ENCODE measurements around the gene MSI2. TPM values are rescaled to one million over a fixed set of nuclear protein-coding genes. Genes with fewer than 3 reads are reported as not detected.

MSI2 gene
- total and polyA plus RNA-seq, 9 of the 15 experiments (the other 6 are each of a cell fraction or from before 2014, with no cell fraction given): 4.6 to 61.8 (median 42.4) TPM

DNA sequence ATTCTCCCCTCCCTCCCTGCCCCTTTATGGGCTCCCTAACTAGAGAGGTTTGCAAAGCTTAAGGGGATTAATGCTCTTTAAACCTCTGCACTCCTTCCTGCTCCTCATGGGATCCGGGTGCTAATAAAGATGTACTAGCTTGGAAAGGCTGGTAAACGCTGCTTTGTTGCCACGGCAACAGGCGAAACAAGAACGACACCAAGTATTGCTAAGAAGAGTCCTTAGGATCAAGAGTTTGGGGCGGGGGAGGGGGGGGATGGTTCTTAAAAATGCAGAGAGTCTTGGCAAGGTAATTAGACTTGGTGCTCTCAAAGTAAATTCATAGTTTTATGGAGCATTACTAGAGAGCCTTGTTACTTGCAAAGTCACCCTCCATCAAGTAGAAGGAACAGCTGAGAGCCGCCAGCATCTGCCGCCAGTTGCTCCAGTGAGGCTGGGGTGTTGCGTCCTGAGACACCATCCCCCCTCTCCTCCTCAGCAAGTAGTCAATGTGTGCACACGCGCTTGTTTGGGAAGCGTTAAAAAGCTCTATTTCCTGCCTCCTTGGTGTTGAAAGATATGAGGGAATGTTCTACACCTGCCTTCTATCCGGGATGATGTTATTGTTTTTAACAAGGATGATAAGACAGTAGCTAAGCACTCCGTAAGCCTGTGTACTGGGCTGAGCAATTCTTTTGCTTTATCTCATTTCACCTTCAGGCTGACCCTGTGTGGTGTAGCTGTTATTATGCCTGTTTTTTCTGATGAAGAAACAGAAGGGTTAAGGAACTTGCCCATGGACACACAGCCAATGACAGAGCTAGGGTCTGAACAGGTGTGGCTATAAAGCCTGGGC is 297.9 kb downstream of the MSI2 start:
- in situ Hi-C loops (cut with MboI): no loop called here
- Histone ChIP-seq H3K4me1 (replicated peaks in 1 of 2; ENCODE audit: control insufficient read depth in 2 of 2, insufficient read depth in 2 of 2, low read length in 2 of 2) (peaks cover 29% of the 10 kb centered on the region in 2 experiments; a peak in 4 of 5 replicates), H3K9ac (ENCODE audit: insufficient read depth in 1 of 2, low read depth in 2 of 2, low read length in 2 of 2) (peak overlapping the region; percentile 2 to 78; a peak in 1 of 4 replicates)
- TF ChIP-seq SMARCA4 (IDR thresholded peaks at IDR 0.05) (peak; percentile 29), RBM22 (IDR thresholded peaks at IDR 0.05; ENCODE audit: low read depth, low read length, poor library complexity, severe bottlenecking) (no peak), TFAP4 (CRISPR knock-in tag; IDR thresholded peaks at IDR 0.05; ENCODE audit: borderline replicate concordance) (peak; percentile 93), RBM25 (IDR thresholded peaks at IDR 0.05; ENCODE audit: low read depth, low read length, severe bottlenecking) (peak; percentile 91), FOXJ3 (CRISPR knock-in tag; IDR thresholded peaks at IDR 0.05) (peak; percentile 77; the same call in 1 of the 2 replicates), CXXC5 (CRISPR knock-in tag; IDR thresholded peaks at IDR 0.05) (peak; percentile 57; the same call in 1 of the 2 replicates), ETV5 (CRISPR knock-in tag; IDR thresholded peaks at IDR 0.05; ENCODE audit: low read depth) (0 out of 2 replicates have a peak, but pooled peaks have one; percentile 27), NFIC (IDR thresholded peaks at IDR 0.05) (peak; percentile 27; the same call in 1 of the 2 replicates), HNRNPUL1 (IDR thresholded peaks at IDR 0.05; ENCODE audit: low read length) (no peak), PTBP1 (IDR thresholded peaks at IDR 0.05; ENCODE audit: low read depth, low read length) (peak; percentile 58; the same call in 1 of the 2 replicates), ZNF830 (CRISPR knock-in tag; IDR thresholded peaks at IDR 0.05) (no peak), ARID1B (IDR thresholded peaks at IDR 0.05) (peak; percentile 61), TEAD4 (IDR thresholded peaks at IDR 0.05; ENCODE audit: low read length) (peak; percentile 51), TEAD4 (CRISPR knock-in tag; IDR thresholded peaks at IDR 0.05; ENCODE audit: borderline replicate concordance) (no peak), BMI1 (IDR thresholded peaks at IDR 0.05; ENCODE audit: low read length) (0 out of 2 replicates have a peak, but pooled peaks have one; percentile 55), NCOR1 (IDR thresholded peaks at IDR 0.05) (peak; percentile 64; the same call in 1 of the 2 replicates), MAFG (tag; conservative IDR thresholded peaks at IDR 0.05) (peak; percentile 21; the same call in 1 of the 2 replicates), NR2C1 (IDR thresholded peaks at IDR 0.05) (no peak), NR2C1 (tag; IDR thresholded peaks at IDR 0.05) (0 out of 2 replicates have a peak, but pooled peaks have one; percentile 27), CBFA2T3 (IDR thresholded peaks at IDR 0.05) (peak; percentile 88), TARDBP (IDR thresholded peaks at IDR 0.05) (no peak), BCOR (IDR thresholded peaks at IDR 0.05) (peak; percentile 86)
- TF ChIP-seq, protein P1, sequence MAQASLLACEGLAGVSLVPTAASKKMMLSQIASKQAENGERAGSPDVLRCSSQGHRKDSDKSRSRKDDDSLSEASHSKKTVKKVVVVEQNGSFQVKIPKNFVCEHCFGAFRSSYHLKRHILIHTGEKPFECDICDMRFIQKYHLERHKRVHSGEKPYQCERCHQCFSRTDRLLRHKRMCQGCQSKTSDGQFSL (CRISPR knock-in tag; IDR thresholded peaks at IDR 0.05): no peak
- TF ChIP-seq, protein P1 (tag; IDR thresholded peaks at IDR 0.05): no peak

More for the DNA sequence above, 297.9 kb downstream of the MSI2 start:
- intact Hi-C loops (cut with micrococcal nuclease): loop anchor here (2.0 to 5.0 kb wide), 2 partner anchors 95 to 118 kb away; no protein-coding TSS in a partner anchor
- peaks cover 9% of the 10 kb centered on the region for H4K20me1 ChIP-seq (replicated peaks; ENCODE audit: control insufficient read depth, insufficient read depth, low read length)
- no peak overlapping the region for H3K4me3 ChIP-seq
- H2AFZ ChIP-seq (ENCODE audit: low read depth, low read length): no peak overlapping the region
- BruUV-seq (replicated peaks): no TSS peak
- H3K36me3 ChIP-seq (ENCODE audit: control insufficient read depth, insufficient read depth, low read length): peaks cover 2% of the 10 kb centered on the region; the same call in 1 of the 3 replicates
- POLR2A ChIA-PET: interaction anchor here (0.6 to 2.2 kb wide), 5 partner anchors 11 to 303 kb away, joined by 3 to 4 read pairs (median 4); no protein-coding TSS in a partner anchor
- H3K79me2 ChIP-seq (ENCODE audit: control insufficient read depth, insufficient read depth, low read length): peaks cover 5% of the 10 kb centered on the region; the same call in 1 of the 3 replicates
- H3K4me2 ChIP-seq (ENCODE audit: insufficient read depth, low read length): peak overlapping the region; percentile 71
- H3K9me3 ChIP-seq (replicated peaks; ENCODE audit: control insufficient read depth, insufficient read depth, low read depth, low read length): no peaks in the 10 kb centered on the region
- FAIRE-seq (peak; percentile 90), DNase-seq (ENCODE audit: extremely low read depth in 1 of 4, low spot score in 3 of 4) (peak; percentile 58 to 80 (median 64)), ATAC-seq (peak; percentile 75)
- 5% methylated on average over 12 of the region's 14 CpGs for WGBS (ENCODE audit: insufficient coverage, low coverage, missing lambda C conversion rate)
- CTCF ChIA-PET (ENCODE audit: low intra/inter-chr PET ratio): no interaction called here
- H3K27me3 ChIP-seq (ENCODE audit: control insufficient read depth in 2 of 2, insufficient read depth in 2 of 2, low read length in 2 of 2): no peaks in the 10 kb centered on the region
- H3K9me1 ChIP-seq (ENCODE audit: control insufficient read depth, insufficient read depth, low read length): no peaks in the 10 kb centered on the region
- H3K27ac ChIP-seq (ENCODE audit: extremely low read depth, low read depth, low read length): peak overlapping the region; percentile 50; the same call in 2 of the 3 replicates

All from K562 (cell line).